Activated naive CD4-positive, alpha-beta T cell treated with anti-CD3 and anti-CD28 coated beads, Interleukin-2, amount 50 U/mL, for 24 hours (primary cell): ENCODE results near the gene ENTHD1.

Source experiments
- H3K27ac Mint-ChIP-seq: one replicate; pipeline ENCODE4 v1.8.0; 2021; ENCODE audit warnings: mild to moderate bottlenecking, mixed read lengths
- H3K27me3 Mint-ChIP-seq: one replicate; pipeline ENCODE4 v1.8.0; 2021; ENCODE audit warnings: mixed read lengths
- H3K36me3 Mint-ChIP-seq: one replicate; pipeline ENCODE4 v1.8.0; 2021; ENCODE audit warnings: mixed read lengths
- H3K4me1 Mint-ChIP-seq: one replicate; pipeline ENCODE4 v1.8.0; 2021; ENCODE audit warnings: mixed read lengths
- H3K4me3 Mint-ChIP-seq: one replicate; pipeline ENCODE4 v1.8.0; 2021; ENCODE audit warnings: mild to moderate bottlenecking, mixed read lengths
- H3K9me3 Mint-ChIP-seq: one replicate; pipeline ENCODE4 v1.8.0; 2021; ENCODE audit warnings: mixed read lengths

The ENTHD1 gene, protein sequence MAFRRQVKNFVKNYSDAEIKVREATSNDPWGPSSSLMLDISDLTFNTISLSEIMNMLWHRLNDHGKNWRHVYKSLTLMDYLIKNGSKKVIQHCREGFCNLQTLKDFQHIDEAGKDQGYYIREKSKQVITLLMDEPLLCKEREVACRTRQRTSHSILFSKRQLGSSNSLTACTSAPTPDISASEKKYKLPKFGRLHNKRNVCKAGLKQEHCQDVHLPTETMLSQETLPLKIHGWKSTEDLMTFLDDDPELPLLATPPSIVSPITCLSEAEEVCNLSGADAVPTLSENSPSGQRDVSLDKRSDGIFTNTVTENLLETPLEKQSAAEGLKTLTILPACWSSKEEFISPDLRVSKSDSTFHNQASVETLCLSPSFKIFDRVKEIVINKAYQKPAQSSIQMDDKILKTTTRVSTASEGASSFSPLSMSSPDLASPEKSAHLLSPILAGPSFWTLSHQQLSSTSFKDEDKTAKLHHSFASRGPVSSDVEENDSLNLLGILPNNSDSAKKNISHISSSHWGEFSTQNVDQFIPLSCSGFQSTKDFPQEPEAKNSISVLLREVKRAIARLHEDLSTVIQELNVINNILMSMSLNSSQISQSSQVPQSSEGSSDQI

DNA sequence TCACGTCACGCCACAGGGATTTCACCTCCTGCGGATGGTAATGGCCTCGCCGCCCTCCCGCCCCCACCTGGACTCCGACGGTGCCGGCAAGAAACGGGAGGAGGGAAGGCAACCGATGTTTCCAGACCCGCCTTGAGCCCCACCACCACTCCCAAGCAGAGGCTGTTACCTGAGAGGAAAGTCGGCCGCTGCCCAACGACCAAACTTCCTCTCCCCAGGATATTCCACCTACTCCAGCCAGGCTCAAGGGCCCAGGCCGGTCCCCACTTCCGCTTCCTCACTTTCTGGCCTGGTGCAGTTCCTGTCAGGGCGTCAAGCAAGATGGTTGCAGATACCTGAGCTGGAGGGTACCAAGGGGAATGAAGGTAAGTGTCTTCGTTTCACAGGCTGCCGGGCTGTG is at the start of gene ENTHD1:
ENTHD1 (minus strand) TSS at position 235 of the 400 bp plus-strand sequence. CDS start 6,012 bp downstream, outside the sequence.
- no peaks in the 10 kb centered on the region for H3K27me3 Mint-ChIP-seq
- H3K4me1 Mint-ChIP-seq = peaks cover 12% of the 10 kb centered on the region
- no peak within 1 kb of the TSS for H3K4me3 Mint-ChIP-seq
- H3K9me3 Mint-ChIP-seq = no peaks in the 10 kb centered on the region
- no peak within 1 kb of the TSS for H3K27ac Mint-ChIP-seq
- H3K36me3 Mint-ChIP-seq = no peaks in the 10 kb centered on the region

DNA sequence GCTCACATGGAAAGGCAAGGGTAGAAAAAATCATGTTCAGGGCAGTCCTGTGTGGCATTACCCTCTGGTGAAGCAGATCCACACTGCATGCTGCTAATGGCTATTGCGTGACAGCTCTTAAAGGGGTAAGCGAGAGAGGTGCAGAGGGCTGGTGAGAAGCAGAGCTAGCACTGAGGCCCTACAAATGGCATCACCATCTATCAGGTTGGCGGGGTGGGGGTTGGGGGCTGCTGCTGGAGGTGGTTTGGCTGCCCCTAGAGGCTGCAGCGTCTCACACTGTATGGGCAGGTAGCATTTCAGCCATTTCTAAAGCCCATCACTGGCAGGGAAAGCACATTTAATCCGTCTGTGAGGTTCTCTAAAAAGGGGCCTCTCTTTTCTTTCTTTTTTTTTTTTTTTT is 49.8 kb upstream of the ENTHD1 start:
- H3K4me3 Mint-ChIP-seq = peak overlapping the region; percentile 19
- no peaks in the 10 kb centered on the region for H3K36me3 Mint-ChIP-seq
- no peaks in the 10 kb centered on the region for H3K9me3 Mint-ChIP-seq
- H3K27me3 Mint-ChIP-seq = no peaks in the 10 kb centered on the region
- peaks cover 96% of the 10 kb centered on the region for H3K4me1 Mint-ChIP-seq
- H3K27ac Mint-ChIP-seq = peak overlapping the region; percentile 95

DNA sequence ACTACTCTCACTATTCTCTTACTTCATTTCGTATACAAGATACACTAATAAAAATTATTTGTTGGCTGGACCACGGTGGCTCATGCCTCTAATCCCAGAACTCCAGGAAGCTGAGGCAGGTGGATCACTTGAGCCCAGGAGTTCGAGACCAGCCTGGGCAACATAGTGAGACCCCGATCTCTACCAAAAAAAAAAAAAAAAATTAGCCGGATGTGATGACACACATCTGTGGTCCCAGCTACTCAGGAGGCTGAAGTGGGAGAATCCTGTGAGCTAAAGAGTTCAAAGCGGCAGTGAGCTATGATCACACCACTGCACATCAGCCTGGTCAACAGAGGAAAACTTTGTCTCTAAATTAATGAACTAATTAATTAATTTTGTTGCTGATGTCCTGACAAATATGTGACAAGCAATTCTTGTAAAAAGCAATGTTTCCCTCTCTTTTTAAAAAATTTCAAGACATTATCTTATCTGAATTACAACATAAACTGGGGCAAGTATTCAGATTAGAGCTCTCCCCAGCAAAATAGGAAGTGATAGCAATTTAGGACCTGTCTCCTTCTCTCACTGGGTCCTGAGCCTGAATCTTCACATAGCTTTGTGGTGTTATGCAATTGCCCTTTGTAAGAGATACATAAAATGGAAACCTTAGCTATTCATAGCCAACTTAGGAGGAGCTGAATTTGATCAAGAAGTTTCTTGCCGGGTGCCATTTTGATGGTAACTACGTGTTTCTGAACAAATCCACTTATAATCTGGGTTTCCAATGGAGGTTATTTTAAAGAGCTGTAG is 49.1 kb upstream of the ENTHD1 start:
- no peaks in the 10 kb centered on the region for H3K9me3 Mint-ChIP-seq
- H3K27ac Mint-ChIP-seq = peak overlapping the region; percentile 95
- no peaks in the 10 kb centered on the region for H3K36me3 Mint-ChIP-seq
- H3K4me1 Mint-ChIP-seq = peaks cover 96% of the 10 kb centered on the region
- no peaks in the 10 kb centered on the region for H3K27me3 Mint-ChIP-seq
- peak overlapping the region; percentile 19 for H3K4me3 Mint-ChIP-seq

DNA sequence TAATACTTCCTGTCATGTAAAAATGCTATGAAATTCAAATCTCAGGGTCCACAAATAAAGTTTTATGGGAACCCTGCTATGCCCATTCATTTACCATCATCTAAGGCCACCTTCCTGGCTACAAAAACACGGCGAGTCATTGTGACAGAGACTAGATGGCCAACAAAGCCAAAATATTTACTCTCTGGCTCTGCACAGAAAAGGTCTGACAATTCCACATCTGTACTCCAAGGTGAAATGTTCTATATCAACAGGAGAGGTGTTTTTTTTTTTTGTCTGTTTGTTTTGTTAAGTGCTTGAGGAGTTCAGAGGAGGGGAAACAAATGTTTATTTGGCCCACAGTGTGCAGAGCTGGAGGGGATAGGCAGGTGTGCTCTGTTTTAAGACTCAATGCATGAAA is 48.0 kb upstream of the ENTHD1 start:
- Mint-ChIP-seq H3K27me3 (no peaks in the 10 kb centered on the region), H3K9me3 (no peaks in the 10 kb centered on the region), H3K4me3 (no peak overlapping the region), H3K36me3 (no peaks in the 10 kb centered on the region), H3K27ac (peak overlapping the region; percentile 57), H3K4me1 (peaks cover 96% of the 10 kb centered on the region)

DNA sequence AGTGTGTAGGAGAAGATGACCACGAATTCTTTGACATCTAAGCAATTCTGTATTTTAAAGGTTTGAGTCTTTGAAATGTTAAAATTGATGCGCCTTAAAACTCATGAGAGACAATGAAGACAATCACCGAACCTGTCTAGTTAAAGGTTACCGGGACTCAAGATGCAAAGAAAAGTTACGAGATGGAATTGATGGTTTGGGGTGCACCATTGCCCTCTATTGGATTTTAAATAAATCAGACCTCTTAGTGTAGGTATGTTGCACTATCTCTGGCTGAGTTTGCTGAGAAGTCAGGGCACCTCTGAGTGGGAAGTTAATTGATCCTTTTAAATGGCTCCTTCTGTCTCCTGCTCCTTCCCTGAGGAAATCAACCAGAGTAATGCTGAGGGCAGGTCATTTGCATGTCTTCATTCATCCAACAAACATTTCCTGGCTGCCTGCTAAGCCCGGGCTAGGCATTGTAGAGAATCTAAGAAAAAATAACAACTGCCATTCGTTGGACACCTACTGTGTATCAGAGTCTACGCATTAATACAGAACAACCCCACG is 47.3 kb upstream of the ENTHD1 start:
- H3K9me3 Mint-ChIP-seq = no peaks in the 10 kb centered on the region
- peak overlapping the region; percentile 57 for H3K27ac Mint-ChIP-seq
- no peaks in the 10 kb centered on the region for H3K36me3 Mint-ChIP-seq
- peak overlapping the region; percentile 59 for H3K4me3 Mint-ChIP-seq
- H3K4me1 Mint-ChIP-seq = peaks cover 96% of the 10 kb centered on the region
- no peaks in the 10 kb centered on the region for H3K27me3 Mint-ChIP-seq

DNA sequence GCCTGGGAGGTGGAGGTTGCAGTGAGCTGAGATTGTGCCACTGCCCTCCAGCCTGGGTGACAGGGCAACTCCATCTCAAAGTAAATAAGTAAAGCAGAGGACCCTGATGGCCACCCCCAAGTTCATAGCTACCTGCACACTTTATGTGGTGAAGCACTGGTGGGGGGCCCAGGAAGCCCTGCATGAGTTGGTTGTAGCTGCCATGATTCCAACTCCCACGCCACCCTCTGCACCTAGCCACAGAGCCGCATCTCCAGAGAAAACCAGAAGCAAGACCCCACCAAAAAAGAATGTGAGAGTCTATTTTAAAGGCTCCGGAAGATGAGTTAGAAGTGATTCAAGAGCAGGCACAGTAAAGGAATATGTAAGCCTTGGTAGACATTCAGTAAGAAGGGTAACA is 46.3 kb upstream of the ENTHD1 start:
- H3K27me3 Mint-ChIP-seq = no peaks in the 10 kb centered on the region
- peak overlapping the region; percentile 59 for H3K4me3 Mint-ChIP-seq
- H3K4me1 Mint-ChIP-seq = peaks cover 96% of the 10 kb centered on the region
- H3K36me3 Mint-ChIP-seq = no peaks in the 10 kb centered on the region
- H3K9me3 Mint-ChIP-seq = no peaks in the 10 kb centered on the region
- H3K27ac Mint-ChIP-seq = peak overlapping the region; percentile 57

DNA sequence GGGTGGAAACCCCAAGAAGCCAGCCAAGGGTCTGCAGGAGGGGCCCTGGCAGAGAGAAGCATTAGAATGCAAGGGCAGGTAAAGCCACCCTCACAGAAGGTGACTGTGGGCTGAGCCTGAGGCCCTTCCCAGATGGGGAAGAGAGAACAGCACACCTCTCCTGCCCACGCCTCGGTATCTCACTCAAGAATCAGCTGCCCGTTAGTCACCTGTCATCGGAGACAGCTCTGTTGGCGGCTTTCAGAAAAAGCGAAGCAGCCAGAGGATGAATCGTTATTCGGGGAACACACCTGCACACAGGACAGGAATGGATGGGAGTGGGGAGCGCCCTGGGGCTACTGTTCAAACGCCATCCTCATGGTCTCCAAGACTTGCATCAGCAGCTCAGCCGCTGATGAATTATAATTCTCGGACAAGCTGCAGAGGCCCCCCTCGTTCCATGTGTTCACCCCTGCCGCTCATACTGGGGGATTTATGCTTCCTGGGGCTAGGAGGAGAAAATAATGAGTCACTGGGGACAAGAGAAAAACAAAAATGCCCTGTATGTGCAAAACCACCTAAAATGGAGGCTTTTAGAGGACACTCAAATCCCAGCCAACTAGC is 45.0 kb upstream of the ENTHD1 start:
- Mint-ChIP-seq H3K27ac (peak overlapping the region; percentile 94), H3K27me3 (no peaks in the 10 kb centered on the region), H3K36me3 (no peaks in the 10 kb centered on the region)

DNA sequence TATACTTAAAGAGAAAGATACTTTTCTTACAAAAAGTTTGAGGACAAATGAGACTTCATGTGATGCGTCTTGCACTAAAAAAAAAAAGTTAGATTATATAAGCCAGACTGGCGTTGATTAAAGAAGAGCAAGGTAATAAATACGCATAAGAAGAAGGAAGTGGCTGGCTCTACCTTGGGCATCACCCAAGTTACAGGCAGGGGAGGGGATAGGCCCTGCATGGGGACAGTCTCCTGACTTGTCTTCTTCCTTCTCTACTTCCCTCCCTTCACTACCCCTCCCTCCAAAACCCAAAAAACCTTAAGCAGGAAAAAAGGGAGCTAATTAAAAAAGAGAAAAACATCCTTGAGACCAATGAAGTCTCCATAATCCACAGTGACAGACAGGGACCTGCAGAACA is 44.3 kb upstream of the ENTHD1 start:
- Mint-ChIP-seq H3K36me3 (no peaks in the 10 kb centered on the region), H3K9me3 (no peaks in the 10 kb centered on the region), H3K27ac (peak overlapping the region; percentile 94), H3K27me3 (no peaks in the 10 kb centered on the region), H3K4me1 (peaks cover 96% of the 10 kb centered on the region), H3K4me3 (peak overlapping the region; percentile 72)

More for the DNA sequence above, 45.0 kb upstream of the ENTHD1 start:
- Mint-ChIP-seq H3K4me3 (peak overlapping the region; percentile 72), H3K9me3 (no peaks in the 10 kb centered on the region), H3K4me1 (peaks cover 96% of the 10 kb centered on the region)

DNA sequence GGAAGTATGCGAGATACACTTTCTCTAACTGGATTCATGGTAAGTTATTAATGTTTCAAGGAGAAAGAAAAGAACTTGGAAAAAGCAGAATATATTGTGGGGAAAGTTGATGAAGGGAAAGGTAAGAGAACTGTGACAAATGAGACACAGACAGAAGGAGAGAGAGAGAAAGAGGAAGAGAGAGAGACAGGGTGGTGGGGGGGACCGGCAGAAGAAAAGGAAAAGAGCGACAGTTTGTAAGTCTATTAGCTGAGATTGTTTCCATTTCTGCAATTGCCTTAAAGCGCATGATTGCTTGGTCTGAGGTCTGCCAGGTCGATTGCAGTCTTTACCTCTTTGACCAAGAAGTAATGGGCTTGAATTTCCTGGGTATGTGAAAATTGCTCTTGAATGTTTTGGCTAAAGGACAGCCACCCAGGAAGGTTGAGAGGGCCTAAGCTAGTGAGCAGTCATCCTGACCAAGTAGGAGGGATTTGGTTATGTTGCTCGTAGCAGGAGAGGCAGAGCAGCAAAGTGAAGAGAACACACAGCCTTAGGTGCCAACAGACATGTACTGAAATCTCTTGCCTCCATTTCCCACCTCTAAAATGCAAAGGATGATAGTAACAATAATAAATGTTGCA is 43.1 kb upstream of the ENTHD1 start:
- Mint-ChIP-seq H3K4me3 (peak overlapping the region; percentile 84), H3K27me3 (no peaks in the 10 kb centered on the region), H3K4me1 (peaks cover 87% of the 10 kb centered on the region), H3K36me3 (no peaks in the 10 kb centered on the region), H3K9me3 (no peaks in the 10 kb centered on the region), H3K27ac (peak overlapping the region; percentile 98)

DNA sequence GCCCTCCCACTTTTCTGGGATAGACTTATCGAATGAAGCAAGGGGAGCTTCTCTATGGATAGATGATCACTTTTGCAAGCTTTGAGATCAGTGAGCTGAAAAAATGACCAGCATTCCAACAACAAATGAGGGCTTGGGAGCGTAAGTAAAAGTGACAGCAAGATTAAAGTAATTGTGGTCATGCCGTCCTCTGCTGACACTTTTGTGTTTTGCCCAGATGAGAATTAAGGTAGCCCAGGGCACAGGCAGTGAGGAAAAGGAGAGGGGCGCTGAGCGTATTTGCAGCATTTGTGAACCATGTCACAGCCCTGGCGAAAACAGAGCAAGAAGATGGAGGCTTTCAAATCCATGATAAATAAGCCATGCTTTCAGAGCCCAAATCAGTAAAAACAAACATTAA is 42.1 kb upstream of the ENTHD1 start:
- H3K27ac Mint-ChIP-seq = peak overlapping the region; percentile 98
- H3K27me3 Mint-ChIP-seq = no peaks in the 10 kb centered on the region
- peak overlapping the region; percentile 84 for H3K4me3 Mint-ChIP-seq
- H3K4me1 Mint-ChIP-seq = peaks cover 77% of the 10 kb centered on the region
- no peaks in the 10 kb centered on the region for H3K9me3 Mint-ChIP-seq
- no peaks in the 10 kb centered on the region for H3K36me3 Mint-ChIP-seq

DNA sequence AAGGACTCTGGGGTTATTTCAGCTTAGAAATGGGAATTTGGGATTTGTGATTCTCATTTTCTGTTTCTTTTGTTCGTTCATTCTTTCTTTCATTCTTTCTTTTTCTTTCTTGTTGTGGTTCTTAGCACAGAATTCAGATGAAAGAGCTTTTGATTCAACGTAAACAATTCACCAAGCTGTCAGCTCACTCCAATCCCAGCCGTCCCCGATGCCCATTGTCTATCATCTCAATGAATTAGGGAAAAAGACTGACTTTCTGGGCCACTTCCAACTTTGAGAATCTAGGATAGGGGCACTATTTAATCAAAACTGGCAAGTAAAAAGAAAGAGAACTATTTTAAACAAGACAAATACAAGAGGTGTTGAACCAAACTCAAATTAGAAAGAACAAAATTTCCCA is 41.6 kb upstream of the ENTHD1 start:
- no peaks in the 10 kb centered on the region for H3K27me3 Mint-ChIP-seq
- peaks cover 72% of the 10 kb centered on the region for H3K4me1 Mint-ChIP-seq
- H3K4me3 Mint-ChIP-seq = peak overlapping the region; percentile 84
- H3K9me3 Mint-ChIP-seq = no peaks in the 10 kb centered on the region
- H3K27ac Mint-ChIP-seq = peak overlapping the region; percentile 98
- H3K36me3 Mint-ChIP-seq = no peaks in the 10 kb centered on the region

DNA sequence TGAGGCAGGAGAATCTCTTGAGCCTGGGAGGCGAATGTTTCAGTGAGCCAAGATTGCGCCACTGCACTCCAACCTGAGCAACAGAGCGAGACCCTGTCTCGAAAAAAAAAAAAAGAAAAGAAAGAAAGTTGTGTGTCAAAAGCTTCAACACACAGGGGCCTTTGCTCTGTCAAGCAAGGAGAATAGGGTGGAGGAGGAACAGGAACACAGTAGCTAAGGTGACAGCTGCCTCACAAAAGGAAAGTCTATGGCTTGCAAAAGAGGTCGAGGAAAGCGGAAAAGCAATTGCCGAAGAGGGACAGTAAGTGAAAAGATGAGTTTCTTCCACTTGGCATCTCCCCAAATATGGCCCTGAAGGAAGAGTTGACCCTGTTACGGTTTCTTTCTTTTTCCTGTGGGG is 40.2 kb upstream of the ENTHD1 start:
- H3K27me3 Mint-ChIP-seq = no peaks in the 10 kb centered on the region
- H3K36me3 Mint-ChIP-seq = no peaks in the 10 kb centered on the region
- peaks cover 62% of the 10 kb centered on the region for H3K4me1 Mint-ChIP-seq
- H3K27ac Mint-ChIP-seq = peak overlapping the region; percentile 95
- peak overlapping the region; percentile 84 for H3K4me3 Mint-ChIP-seq
- no peaks in the 10 kb centered on the region for H3K9me3 Mint-ChIP-seq

DNA sequence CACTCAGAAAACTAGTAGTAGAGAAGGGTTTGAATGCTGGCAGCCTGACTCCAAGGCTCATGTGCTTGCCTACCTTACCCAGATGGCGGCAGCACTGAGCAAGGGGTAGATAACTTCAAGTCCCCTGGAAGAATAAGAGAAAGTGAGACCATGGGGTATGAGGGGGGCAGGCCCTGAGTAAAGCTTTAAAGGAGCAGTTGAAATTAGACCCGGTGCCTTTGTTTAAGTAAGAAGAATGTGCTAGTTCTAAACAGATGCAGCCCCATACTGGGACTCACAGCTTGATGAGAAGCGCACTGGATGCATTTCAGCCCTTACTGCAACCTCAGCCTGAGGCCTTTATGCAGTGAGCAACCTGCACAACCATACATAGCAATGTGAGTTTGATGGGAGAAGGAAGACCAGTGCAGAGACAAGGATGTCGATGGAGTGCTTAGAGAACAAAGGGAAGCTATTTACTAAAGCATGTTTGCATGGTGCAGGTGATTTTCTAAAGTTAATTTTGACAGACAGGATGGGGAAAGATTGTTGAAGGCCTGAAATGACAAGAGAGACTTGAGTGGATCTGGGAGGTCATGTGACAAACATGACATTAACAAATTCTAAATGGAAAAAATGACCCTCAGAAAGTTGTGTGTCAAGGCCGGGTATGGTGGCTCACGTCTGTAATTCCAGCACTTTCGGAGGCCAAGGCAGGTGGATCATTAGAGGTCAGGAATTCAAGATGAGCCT is 39.5 kb upstream of the ENTHD1 start:
- H3K27ac Mint-ChIP-seq = peak overlapping the region; percentile 95
- H3K4me1 Mint-ChIP-seq = peaks cover 55% of the 10 kb centered on the region
- H3K27me3 Mint-ChIP-seq = no peaks in the 10 kb centered on the region
- no peaks in the 10 kb centered on the region for H3K9me3 Mint-ChIP-seq
- H3K36me3 Mint-ChIP-seq = no peaks in the 10 kb centered on the region
- peak overlapping the region; percentile 84 for H3K4me3 Mint-ChIP-seq

DNA sequence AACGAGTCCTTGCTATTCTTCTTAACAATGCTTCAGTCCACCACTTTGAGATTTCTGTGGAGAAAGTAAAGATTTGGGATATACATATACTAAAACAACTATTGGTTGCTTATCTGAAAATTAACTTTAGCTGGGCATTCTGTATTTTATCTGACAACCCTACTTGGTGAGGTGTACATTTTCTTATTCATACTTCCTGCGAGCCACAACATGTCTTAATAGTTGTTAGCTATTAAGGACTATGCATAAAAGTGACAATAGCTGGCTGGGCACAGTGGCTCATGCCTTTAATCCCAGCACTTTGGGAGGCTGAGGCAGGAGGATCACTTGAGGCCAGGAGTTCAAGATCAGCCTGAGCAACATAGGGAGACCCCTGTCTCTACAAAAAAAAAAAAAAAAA is 38.6 kb upstream of the ENTHD1 start:
- Mint-ChIP-seq H3K36me3 (no peaks in the 10 kb centered on the region), H3K4me3 (no peak overlapping the region), H3K27ac (no peak overlapping the region), H3K9me3 (no peaks in the 10 kb centered on the region), H3K4me1 (peaks cover 46% of the 10 kb centered on the region), H3K27me3 (no peaks in the 10 kb centered on the region)
